ENCODE results near the gene ATAD2B.

- TF ChIP-seq CTCF (IDR thresholded peaks at IDR 0.05) (no peak), ZFX (IDR thresholded peaks at IDR 0.05; ENCODE audit: borderline replicate concordance) (no peak)
Measured at GRCh38 chr2:23761638-23762037, 165.3 kb downstream of the ATAD2B start.
